Aorta (tissue), 5 donors: ENCODE results near the gene PARD3. TPM values are rescaled to one million over a fixed set of nuclear protein-coding genes. Genes with fewer than 3 reads are reported as not detected.
"Not testable (repeated sequence)": the region's sequence is repeated elsewhere in the genome, so short reads cannot be mapped to it uniquely, and the experiment has no call there.

ENCODE experiments used
- ATAC-seq: fragments of 200-7000 bp; cut with Tn5 transposase; one replicate; pipeline ENCODE4 v1.9.1; 2022; ENCODE audit warnings: moderate library complexity; ENCODE audit not compliant: low FRiP score
- DNase-seq, 2 donors: peaks; one replicate each; pipeline ENCODE4 v3.0.0-alpha.2; 2020
- H3K27ac ChIP-seq, 2 donors: one replicate each; pipeline ENCODE4 v1.5.1; 2013; ENCODE audit warnings: low read length in 2 of 2, mild to moderate bottlenecking in 2 of 2, moderate library complexity in 2 of 2, control low read depth in 1 of 2, inconsistent platforms in 1 of 2, low read depth in 1 of 2
- H3K27me3 ChIP-seq, 2 donors: one replicate each; pipeline ENCODE4 v1.6.1; 2013; ENCODE audit warnings: control low read depth in 1 of 2, low read length in 1 of 2, mild to moderate bottlenecking in 1 of 2, moderate library complexity in 1 of 2; ENCODE audit not compliant: insufficient read depth in 2 of 2, control insufficient read depth in 1 of 2
- H3K36me3 ChIP-seq, 2 donors: one replicate each; pipeline ENCODE4 v1.6.1; 2013; ENCODE audit warnings: control low read depth in 1 of 2, low read length in 1 of 2, mild to moderate bottlenecking in 1 of 2; ENCODE audit not compliant: insufficient read depth in 2 of 2, control insufficient read depth in 1 of 2
- H3K4me1 ChIP-seq, 2 donors: one replicate each; pipeline ENCODE4 v1.6.1; 2013; ENCODE audit warnings: low read length in 2 of 2, control low read depth in 1 of 2, mild to moderate bottlenecking in 1 of 2, moderate library complexity in 1 of 2; ENCODE audit not compliant: insufficient read depth in 2 of 2, control insufficient read depth in 1 of 2
- H3K4me3 ChIP-seq, 2 donors: one replicate each; pipeline ENCODE4 v1.5.1; 2013; ENCODE audit warnings: low read length in 2 of 2, control low read depth in 1 of 2, mild to moderate bottlenecking in 1 of 2
- H3K9me3 ChIP-seq: one replicate; pipeline ENCODE4 v1.6.1; 2013; ENCODE audit warnings: mild to moderate bottlenecking, low read length; ENCODE audit not compliant: control insufficient read depth
- WGBS, 2 donors: extraction: QIAGEN DNeasy Blood & Tissue Kit; methylation state at CpG; one replicate each; pipeline ENCODE4 v1.1.7; 2013; 5-methylcytosine and 5-hydroxymethylcytosine counted together
- intact Hi-C, 2 donors: fragments of 100-400 bp; cut with DNase I; formaldehyde crosslinking; loops; one replicate each; pipeline versions ENCODE4 v1.14.2 to v1.15.0; 2022
- polyA plus RNA-seq, 2 donors: library from polyadenylated mRNA; stranded (reverse); fragments of 200-250 nt; gene quantifications; one replicate each; pipeline ENCODE4 v1.2.3, GENCODE V29; 2013
- total RNA-seq, 2 donors: library from RNA; stranded (reverse); fragmentation: NEBNext Ultra II Directional; extraction: Animal tissue kit (Norgen Biotek cat#: 25700); gene quantifications; one replicate each; pipeline ENCODE4 v1.2.1, GENCODE V29; 2021
- donor health status: healthy with polysubstance abuse.
- donor health status: Bipolar disorder and iron deficiency.
- donor health status: DM: no; HTN: no; CAD: no.
- donor health status: DM: no; HTN: no; CAD: no.
- donor health status: DM: yes; HTN: yes; CAD: no.

PARD3 gene
- total and polyA plus RNA-seq, 4 donors, result 6.4 to 33.0 (median 28.7) TPM

- DNase-seq (no peak), ATAC-seq (no peak)
- peaks cover 0 to 3% of the 10 kb centered on the region in 2 donors for H3K4me1 ChIP-seq
- no peak overlapping the region for H3K4me3 ChIP-seq
- H3K27ac ChIP-seq, result no peak overlapping the region
- H3K9me3 ChIP-seq, result no peaks in the 10 kb centered on the region
- no peaks in the 10 kb centered on the region for H3K27me3 ChIP-seq
- intact Hi-C loops, result no loop called here
- no peaks in the 10 kb centered on the region for H3K36me3 ChIP-seq
- 75 to 79% methylated on average over 7 of the region's 7 CpGs for WGBS, 2 donors
These were observed 416.1 kb downstream of the PARD3 start for GRCh38 chr10:34399013-34399412.

- ATAC-seq, result peak; percentile 19
- 4% methylated on average over 1 of the region's 1 CpG for WGBS, 2 donors
- Histone ChIP-seq H3K27ac (no peak overlapping the region), H3K36me3 (no peaks in the 10 kb centered on the region), H3K4me1 (peaks cover 0 to 3% of the 10 kb centered on the region in 2 donors), H3K9me3 (no peaks in the 10 kb centered on the region), H3K27me3 (no peaks in the 10 kb centered on the region), H3K4me3 (no peak overlapping the region)
- no peak for DNase-seq
- intact Hi-C loops, result no loop called here
These were observed 417.8 kb downstream of the PARD3 start for GRCh38 chr10:34397324-34397723.

- H3K36me3 ChIP-seq, result no peaks in the 10 kb centered on the region
- H3K4me1 ChIP-seq, result peaks cover 0 to 3% of the 10 kb centered on the region in 2 donors
- intact Hi-C loops, result no loop called here
- H3K27ac ChIP-seq, result no peak overlapping the region
- DNase-seq (no peak), ATAC-seq (no peak)
- H3K27me3 ChIP-seq, result no peaks in the 10 kb centered on the region
- WGBS, 2 donors, result 80 to 88% methylated on average over 2 of the region's 2 CpGs
- H3K4me3 ChIP-seq, result no peak overlapping the region
- no peaks in the 10 kb centered on the region for H3K9me3 ChIP-seq
These were observed 418.4 kb downstream of the PARD3 start for GRCh38 chr10:34396663-34397062.

- DNase-seq (no peak), ATAC-seq (no peak)
- Histone ChIP-seq H3K4me3 (no peak overlapping the region), H3K27ac (no peak overlapping the region), H3K27me3 (no peaks in the 10 kb centered on the region), H3K9me3 (no peaks in the 10 kb centered on the region), H3K4me1 (peaks cover 0 to 7% of the 10 kb centered on the region in 2 donors), H3K36me3 (no peaks in the 10 kb centered on the region)
- intact Hi-C loops, result no loop called here
These were observed 422.4 kb downstream of the PARD3 start for GRCh38 chr10:34392641-34393170.

GRCh38 chr10:34391168-34391567 lies 423.9 kb downstream of the PARD3 start:
- H3K36me3 ChIP-seq, ATAC-seq, H3K27me3 ChIP-seq, DNase-seq, intact Hi-C loops, H3K4me1 ChIP-seq, H3K27ac ChIP-seq, H3K4me3 ChIP-seq, H3K9me3 ChIP-seq: not testable (repeated sequence)
- 72 to 80% methylated on average over 3 of the region's 3 CpGs for WGBS, 2 donors

- Histone ChIP-seq H3K27me3 (no peaks in the 10 kb centered on the region), H3K4me1 (peaks cover 2 to 4% of the 10 kb centered on the region in 2 donors), H3K9me3 (no peaks in the 10 kb centered on the region), H3K36me3 (no peaks in the 10 kb centered on the region), H3K27ac (no peak overlapping the region), H3K4me3 (no peak overlapping the region)
- intact Hi-C loops, result no loop called here
- DNase-seq, result no peak
- WGBS, 2 donors, result 96 to 98% methylated on average over 3 of the region's 3 CpGs
- ATAC-seq, result no peak
These were observed 425.3 kb downstream of the PARD3 start for GRCh38 chr10:34389801-34390200.

- 92 to 96% methylated on average over 3 of the region's 3 CpGs for WGBS, 2 donors
- no peaks in the 10 kb centered on the region for H3K27me3 ChIP-seq
- no peak overlapping the region for H3K27ac ChIP-seq
- intact Hi-C loops, result no loop called here
- ATAC-seq (no peak), DNase-seq (no peak)
- no peaks in the 10 kb centered on the region for H3K36me3 ChIP-seq
- H3K4me3 ChIP-seq, result no peak overlapping the region
- H3K4me1 ChIP-seq, result peaks cover 2 to 4% of the 10 kb centered on the region in 2 donors
- H3K9me3 ChIP-seq, result no peaks in the 10 kb centered on the region
These were observed 428.2 kb downstream of the PARD3 start for GRCh38 chr10:34386921-34387320.

GRCh38 chr10:34384372-34384771 lies 430.7 kb downstream of the PARD3 start:
- Histone ChIP-seq H3K27me3 (no peaks in the 10 kb centered on the region), H3K36me3 (peaks cover 0 to 3% of the 10 kb centered on the region in 2 donors), H3K4me3 (no peak overlapping the region), H3K27ac (no peak overlapping the region), H3K4me1 (peaks cover 2 to 4% of the 10 kb centered on the region in 2 donors), H3K9me3 (no peaks in the 10 kb centered on the region)
- no peak for ATAC-seq
- intact Hi-C loops, result no loop called here
- no peak for DNase-seq
- 85 to 88% methylated on average over 4 of the region's 4 CpGs for WGBS, 2 donors

- ATAC-seq (no peak), DNase-seq (no peak)
- Histone ChIP-seq H3K9me3 (no peaks in the 10 kb centered on the region), H3K36me3 (peaks cover 0 to 3% of the 10 kb centered on the region in 2 donors), H3K27ac (no peak overlapping the region), H3K27me3 (no peaks in the 10 kb centered on the region), H3K4me1 (peaks cover 0 to 2% of the 10 kb centered on the region in 2 donors), H3K4me3 (no peak overlapping the region)
- intact Hi-C loops, result no loop called here
- WGBS, 2 donors, result 95 to 96% methylated on average over 10 of the region's 10 CpGs
These were observed 432.5 kb downstream of the PARD3 start for GRCh38 chr10:34382626-34383025.
